NCI-H2107 treated with DMSO at 0.1 percent for 48 hours (cell line): ENCODE measurements around the gene THSD7B.
"Not testable (repeated sequence)": the region's sequence is repeated elsewhere in the genome, so short reads cannot be mapped to it uniquely, and the experiment has no call there.

Source experiments
- DNase-seq: peaks from one replicate; lab custom pipeline; 2025; ENCODE audit not compliant: unreplicated experiment; lab: John Stamatoyannopoulos, UW

The THSD7B gene

GRCh38 chr2:137249463-137250130 lies 484.3 kb downstream of the THSD7B start:
- no peak for DNase-seq

- DNase-seq: no peak
Observed at GRCh38 chr2:137250401-137250800, 485.1 kb downstream of the THSD7B start.

GRCh38 chr2:137251045-137251444 lies 485.7 kb downstream of the THSD7B start:
- no peak for DNase-seq

GRCh38 chr2:137252934-137253333 lies 487.6 kb downstream of the THSD7B start:
- no peak for DNase-seq

- no peak for DNase-seq
Observed at GRCh38 chr2:137254052-137254451, 488.7 kb downstream of the THSD7B start.

- DNase-seq: no peak
Observed at GRCh38 chr2:137255345-137255744, 490.0 kb downstream of the THSD7B start.

GRCh38 chr2:137255990-137256389 lies 490.6 kb downstream of the THSD7B start:
- DNase-seq: no peak

- no peak for DNase-seq
Observed at GRCh38 chr2:137261881-137262585, 496.7 kb downstream of the THSD7B start.

GRCh38 chr2:137262594-137262993 lies 497.2 kb downstream of the THSD7B start:
- DNase-seq: no peak

- DNase-seq: no peak
Observed at GRCh38 chr2:137287913-137288639, 522.7 kb downstream of the THSD7B start.

GRCh38 chr2:137291836-137292570 lies 526.7 kb downstream of the THSD7B start:
- no peak for DNase-seq

- no peak for DNase-seq
Observed at GRCh38 chr2:137298377-137298776, 533.0 kb downstream of the THSD7B start.

- no peak for DNase-seq
Observed at GRCh38 chr2:137300987-137301386, 535.6 kb downstream of the THSD7B start.

GRCh38 chr2:137302957-137303356 lies 537.6 kb downstream of the THSD7B start:
- no peak for DNase-seq

- DNase-seq: no peak
Observed at GRCh38 chr2:137316075-137316474, 550.7 kb downstream of the THSD7B start.

GRCh38 chr2:137321566-137321965 lies 556.2 kb downstream of the THSD7B start:
- DNase-seq: no peak

GRCh38 chr2:137331562-137331961 lies 566.2 kb downstream of the THSD7B start:
- not testable (repeated sequence) for DNase-seq

GRCh38 chr2:137333386-137334165 lies 568.2 kb downstream of the THSD7B start:
- no peak for DNase-seq

GRCh38 chr2:137336067-137336466 lies 570.7 kb downstream of the THSD7B start:
- DNase-seq: no peak

GRCh38 chr2:137339051-137339450 lies 573.7 kb downstream of the THSD7B start:
- DNase-seq: no peak

GRCh38 chr2:137345994-137346393 lies 580.6 kb downstream of the THSD7B start:
- DNase-seq: no peak
